Keratinocyte (primary cell): ENCODE measurements around the gene WWC2. TPM values are rescaled to one million over a fixed set of nuclear protein-coding genes. Genes with fewer than 3 reads are reported as not detected.

Experiments used
- DNase-seq: peaks from one replicate; pipeline ENCODE4 v3.0.0-alpha.2; 2011; ENCODE audit warnings: low read depth, missing footprints, low spot score
- FAIRE-seq: peaks from 2 replicates; lab custom pipeline; 2011; peaks lifted over from hg19 to GRCh38; lab: Jason Lieb, UNC
- H2AFZ ChIP-seq: 2 replicates; pipeline ENCODE4 v1.6.0; 2012; ENCODE audit warnings: low read length, control low read depth, inconsistent platforms; ENCODE audit not compliant: control insufficient read depth
- H3K27ac ChIP-seq: 2 replicates; pipeline ENCODE4 v1.5.1; 2011; ENCODE audit warnings: low read length; ENCODE audit not compliant: control insufficient read depth, insufficient read depth
- H3K27me3 ChIP-seq: 3 replicates; pipeline ENCODE4 v1.6.0; 2011; ENCODE audit warnings: low read length; ENCODE audit not compliant: control insufficient read depth, insufficient read depth; ENCODE audit errors: extremely low read depth
- H3K36me3 ChIP-seq, 2 experiments: 2 replicates in 1 of 2; 3 replicates in 1 of 2; pipeline ENCODE4 v1.5.1; 2011; ENCODE audit warnings: low read length in 2 of 2, mild to moderate bottlenecking in 1 of 2; ENCODE audit not compliant: control insufficient read depth in 2 of 2, insufficient read depth in 2 of 2; ENCODE audit errors: extremely low read depth in 1 of 2
- H3K4me1 ChIP-seq: 3 replicates; pipeline ENCODE4 v1.5.1; 2011; ENCODE audit warnings: low read length; ENCODE audit not compliant: control insufficient read depth, insufficient read depth; ENCODE audit errors: extremely low read depth
- H3K4me2 ChIP-seq: 3 replicates; pipeline ENCODE4 v1.6.0; 2011; ENCODE audit warnings: low read depth, low read length; ENCODE audit not compliant: control insufficient read depth, insufficient read depth; ENCODE audit errors: extremely low read depth
- H3K4me3 ChIP-seq, 3 experiments: fragments of 200-600 bp in 1 of 3; sonication (generic) in 1 of 3; 2 replicates in 2 of 3; 3 replicates in 1 of 3; pipeline ENCODE4 v1.5.1; 2011 to 2016; ENCODE audit warnings: low read length in 3 of 3, mild to moderate bottlenecking in 3 of 3, control low read depth in 2 of 3, inconsistent platforms in 1 of 3, low read depth in 1 of 3, mixed read lengths in 1 of 3, mixed run types in 1 of 3, moderate library complexity in 1 of 3; ENCODE audit not compliant: control insufficient read depth in 2 of 3, insufficient read depth in 2 of 3; ENCODE audit errors: extremely low read depth in 1 of 3
- H3K79me2 ChIP-seq: 2 replicates; pipeline ENCODE4 v1.6.0; 2012; ENCODE audit warnings: low read length; ENCODE audit not compliant: control insufficient read depth, insufficient read depth
- H3K9ac ChIP-seq: 3 replicates; pipeline ENCODE4 v1.6.0; 2011; ENCODE audit warnings: low read length; ENCODE audit not compliant: control insufficient read depth, insufficient read depth; ENCODE audit errors: extremely low read depth
- H3K9me1 ChIP-seq: 3 replicates; pipeline ENCODE4 v1.6.0; 2011; ENCODE audit warnings: low read length; ENCODE audit not compliant: control insufficient read depth, insufficient read depth; ENCODE audit errors: extremely low read depth
- H3K9me3 ChIP-seq: 2 replicates; pipeline ENCODE4 v1.5.1; 2012; ENCODE audit warnings: low read depth, low read length; ENCODE audit not compliant: control insufficient read depth
- H4K20me1 ChIP-seq: 3 replicates; pipeline ENCODE4 v1.6.0; 2011; ENCODE audit warnings: low read length; ENCODE audit not compliant: control insufficient read depth, insufficient read depth; ENCODE audit errors: extremely low read depth
- EZH2 ChIP-seq: IDR thresholded peaks from one replicate; pipeline ENCODE4 v1.6.1; 2012; ENCODE audit warnings: inconsistent platforms, mild to moderate bottlenecking, low read length, moderate library complexity
- dilution Hi-C: fragments of 300-500 bp; cut with MboI; formaldehyde crosslinking; loops from one replicate; pipeline ENCODE4 v1.7.0; 2020; ENCODE audit warnings: low sequenced_read_pairs; ENCODE audit not compliant: extremely low pct_ligation_motif_present
- polyA plus RNA-seq, 5 experiments: library from polyadenylated mRNA; depleted of rRNA in 3 of 5; stranded (reverse) in 3 of 5; stranded (forward) in 1 of 5; unstranded in 1 of 5; fragments of >200 nt; gene quantifications; 1 replicate in 1 of 5; 2 replicates in 3 of 5; 3 replicates in 1 of 5; pipeline versions ENCODE4 v1.2.1 to v1.2.3, GENCODE V29; 2011 to 2012; ENCODE audit warnings: missing spikeins in 2 of 5, low read depth in 1 of 5, low replicate concordance in 1 of 5
- TF ChIP-seq, protein P1 (sequence below), 3 experiments: IDR thresholded peaks in 1 of 3; conservative IDR thresholded peaks in 1 of 3; optimal IDR thresholded peaks in 1 of 3; 2 replicates in 2 of 3; 3 replicates in 1 of 3; pipeline versions ENCODE3 to v1.5.1; 2011; ENCODE audit warnings: low read length in 3 of 3, mild to moderate bottlenecking in 3 of 3, moderate library complexity in 2 of 3, control low read depth in 1 of 3, inconsistent platforms in 1 of 3; ENCODE audit not compliant: insufficient read depth in 2 of 3; ENCODE audit errors: extremely low read depth in 1 of 3

The WWC2 gene
- polyA plus RNA-seq, 1 donor (not counting 4 experiments of a cell fraction or from before 2014, with no cell fraction given), result 15.4 TPM

DNA sequence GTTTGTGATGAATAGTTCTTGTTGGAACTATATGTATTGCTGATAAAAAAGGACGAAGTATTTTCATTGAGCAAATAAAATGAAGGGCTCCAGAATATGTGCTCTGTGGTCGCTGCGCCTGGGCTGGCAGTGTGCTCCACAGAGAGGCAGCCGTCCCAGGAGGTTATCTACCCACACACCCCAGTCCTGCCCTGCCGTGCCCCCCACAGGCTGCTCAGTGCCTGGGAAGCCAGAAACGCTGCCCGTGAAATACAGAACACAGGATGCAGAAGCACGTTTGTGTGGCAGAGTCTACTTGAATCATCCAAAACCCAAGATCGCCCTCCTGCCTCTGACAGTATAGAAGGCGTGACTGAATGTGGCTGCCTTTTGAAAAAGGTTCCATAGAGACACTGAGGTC, 219.6 kb downstream of the WWC2 start:
- no peaks in the 10 kb centered on the region for H3K9me3 ChIP-seq
- H3K9me1 ChIP-seq, result no peaks in the 10 kb centered on the region
- no peaks in the 10 kb centered on the region for H4K20me1 ChIP-seq
- no peaks in the 10 kb centered on the region for H3K4me1 ChIP-seq
- no peak overlapping the region for H2AFZ ChIP-seq
- H3K4me2 ChIP-seq, result no peak overlapping the region
- H3K36me3 ChIP-seq, result peaks cover 9 to 14% of the 10 kb centered on the region in 2 experiments
- no peak overlapping the region for H3K4me3 ChIP-seq
- no peak for TF ChIP-seq EZH2
- TF ChIP-seq, protein P1, sequence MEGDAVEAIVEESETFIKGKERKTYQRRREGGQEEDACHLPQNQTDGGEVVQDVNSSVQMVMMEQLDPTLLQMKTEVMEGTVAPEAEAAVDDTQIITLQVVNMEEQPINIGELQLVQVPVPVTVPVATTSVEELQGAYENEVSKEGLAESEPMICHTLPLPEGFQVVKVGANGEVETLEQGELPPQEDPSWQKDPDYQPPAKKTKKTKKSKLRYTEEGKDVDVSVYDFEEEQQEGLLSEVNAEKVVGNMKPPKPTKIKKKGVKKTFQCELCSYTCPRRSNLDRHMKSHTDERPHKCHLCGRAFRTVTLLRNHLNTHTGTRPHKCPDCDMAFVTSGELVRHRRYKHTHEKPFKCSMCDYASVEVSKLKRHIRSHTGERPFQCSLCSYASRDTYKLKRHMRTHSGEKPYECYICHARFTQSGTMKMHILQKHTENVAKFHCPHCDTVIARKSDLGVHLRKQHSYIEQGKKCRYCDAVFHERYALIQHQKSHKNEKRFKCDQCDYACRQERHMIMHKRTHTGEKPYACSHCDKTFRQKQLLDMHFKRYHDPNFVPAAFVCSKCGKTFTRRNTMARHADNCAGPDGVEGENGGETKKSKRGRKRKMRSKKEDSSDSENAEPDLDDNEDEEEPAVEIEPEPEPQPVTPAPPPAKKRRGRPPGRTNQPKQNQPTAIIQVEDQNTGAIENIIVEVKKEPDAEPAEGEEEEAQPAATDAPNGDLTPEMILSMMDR (optimal IDR thresholded peaks at IDR 0.05 in 1 of 3, IDR thresholded peaks at IDR 0.05 in 1 of 3, conservative IDR thresholded peaks at IDR 0.05 in 1 of 3; ENCODE audit: extremely low read depth in 1 of 3, insufficient read depth in 2 of 3, low read length in 3 of 3), result no peak
- no peaks in the 10 kb centered on the region for H3K27me3 ChIP-seq
- DNase-seq (no peak), FAIRE-seq (no peak)
- H3K9ac ChIP-seq, result no peak overlapping the region
- H3K79me2 ChIP-seq, result no peaks in the 10 kb centered on the region
- dilution Hi-C loops, result no loop called here
- no peak overlapping the region for H3K27ac ChIP-seq

DNA sequence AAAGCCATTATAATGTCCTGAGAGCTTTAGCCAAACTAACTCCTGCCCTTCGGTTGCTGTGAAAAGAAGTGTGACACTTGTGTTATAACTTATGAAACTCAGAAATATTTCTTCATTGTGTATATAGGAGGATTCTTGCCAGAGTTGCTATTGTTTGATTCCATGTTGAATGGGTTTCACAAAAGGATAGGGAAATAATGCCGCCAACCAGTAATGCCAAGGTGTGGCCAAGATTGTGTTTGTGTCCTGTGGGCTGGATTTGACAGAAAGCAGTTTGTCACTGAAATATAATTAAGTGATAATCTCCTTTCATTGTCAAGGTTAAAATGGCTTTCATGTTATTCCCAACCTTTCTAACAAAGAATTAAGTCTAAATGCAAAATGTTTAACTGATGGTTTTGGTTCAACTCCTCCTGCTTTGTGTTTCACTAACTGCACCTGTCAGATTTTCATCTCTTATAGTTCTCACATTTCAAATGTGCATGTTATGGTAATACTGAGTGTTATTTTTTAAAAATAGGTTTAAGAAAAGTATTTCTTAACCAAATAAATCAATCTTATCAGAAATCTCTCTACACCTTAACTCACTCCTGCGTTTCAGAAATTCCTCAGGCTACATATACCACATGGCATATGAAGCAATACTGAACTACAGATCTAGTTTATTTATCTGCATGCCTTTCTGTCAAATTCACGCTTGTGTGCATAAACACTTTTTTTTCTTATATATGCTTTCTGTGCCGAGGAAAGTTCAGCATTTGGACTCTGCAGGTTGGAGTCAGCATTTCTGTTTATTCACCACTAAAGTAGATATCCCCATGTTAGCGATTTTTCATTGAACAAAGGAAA, 221.4 kb downstream of the WWC2 start, which contains the start of gene CLDN22:
Gene CLDN22, minus strand, starts transcription at position 66 of the 849 bp plus-strand sequence. Its CDS starts 58 bp downstream, at position 8.
- no peaks in the 10 kb centered on the region for H3K4me1 ChIP-seq
- FAIRE-seq, result peak; percentile 13
- no peaks in the 10 kb centered on the region for H4K20me1 ChIP-seq
- no peak within 1 kb of the TSS for H3K9ac ChIP-seq
- no peaks in the 10 kb centered on the region for H3K27me3 ChIP-seq
- no peak for DNase-seq
- H3K36me3 ChIP-seq, result peaks cover 0 to 3% of the 10 kb centered on the region in 2 experiments
- no peaks in the 10 kb centered on the region for H3K9me3 ChIP-seq
- no peak within 1 kb of the TSS for H3K4me2 ChIP-seq
- no peak within 1 kb of the TSS for H2AFZ ChIP-seq
- H3K79me2 ChIP-seq, result no peaks in the 10 kb centered on the region
- no peak for TF ChIP-seq EZH2
- TF ChIP-seq, protein P1 (optimal IDR thresholded peaks at IDR 0.05 in 1 of 3, IDR thresholded peaks at IDR 0.05 in 1 of 3, conservative IDR thresholded peaks at IDR 0.05 in 1 of 3; ENCODE audit: extremely low read depth in 1 of 3, insufficient read depth in 2 of 3, low read length in 3 of 3), result no peak
- H3K9me1 ChIP-seq, result no peaks in the 10 kb centered on the region
- no peak within 1 kb of the TSS for H3K27ac ChIP-seq
- dilution Hi-C loops, result loop anchor here (10.0 kb wide), 1 partner anchor 84 kb away; no protein-coding TSS in a partner anchor
- no peak within 1 kb of the TSS for H3K4me3 ChIP-seq
